ENCODE data around the gene APOD. TPM values are rescaled to one million over a fixed set of nuclear protein-coding genes. Genes with fewer than 3 reads are reported as not detected.

The APOD gene
- total RNA-seq, 1 experiment from 2014 or later = not detected

DNA sequence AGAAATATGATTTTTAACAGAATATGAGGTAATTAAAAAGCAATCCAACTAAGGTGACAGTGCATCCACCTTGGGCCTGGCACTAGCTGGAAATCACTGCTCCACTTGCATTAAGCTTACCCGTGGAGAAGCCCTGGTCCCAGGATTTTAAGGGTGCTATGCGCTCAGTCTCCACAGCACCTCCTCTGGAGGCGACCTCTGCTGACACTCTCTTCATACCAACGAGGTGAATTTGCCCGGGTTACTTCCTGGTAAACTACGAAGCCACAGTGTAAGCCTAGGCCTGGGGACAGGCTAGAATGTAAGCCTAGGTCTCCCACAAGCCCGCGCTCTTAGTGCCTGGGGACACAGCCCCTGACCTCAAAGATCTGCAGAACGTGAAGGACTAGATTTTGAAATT, 793 bp downstream of the APOD start:
- H3K4me1 ChIP-seq (ENCODE audit: insufficient read depth, low read length, poor library complexity, severe bottlenecking) = peaks cover 7% of the 10 kb centered on the region
- no TSS peak for BruUV-seq (replicated peaks)
- H3K36me3 ChIP-seq (ENCODE audit: insufficient read depth, low read length, poor library complexity, severe bottlenecking) = no peaks in the 10 kb centered on the region
- no peak overlapping the region for H3K4me3 ChIP-seq (ENCODE audit: low read depth, low read length, poor library complexity, severe bottlenecking)
- H3K9me3 ChIP-seq (ENCODE audit: low read depth, low read length, poor library complexity, severe bottlenecking) = no peaks in the 10 kb centered on the region
- intact Hi-C loops (cut with micrococcal nuclease; ENCODE audit: unreplicated experiment) = no loop called here
- ChIA-PET POLR2A (ENCODE audit: low non-redundant PET) (no interaction called here), CTCF (no interaction called here)
- H3K27me3 ChIP-seq (replicated peaks; ENCODE audit: insufficient read depth, low read depth, low read length, poor library complexity) = no peaks in the 10 kb centered on the region
- TF ChIP-seq CTCF (conservative IDR thresholded peaks at IDR 0.05; ENCODE audit: low read depth, low read length) (no peak), EZH2 (IDR thresholded peaks at IDR 0.05; ENCODE audit: borderline replicate concordance, low read depth, low read length, poor library complexity, severe bottlenecking) (no peak)
- DNase-seq (ENCODE audit: low spot score) = no peak
- no peak overlapping the region for H3K27ac ChIP-seq (ENCODE audit: low read depth, low read length, poor library complexity, severe bottlenecking)

DNA sequence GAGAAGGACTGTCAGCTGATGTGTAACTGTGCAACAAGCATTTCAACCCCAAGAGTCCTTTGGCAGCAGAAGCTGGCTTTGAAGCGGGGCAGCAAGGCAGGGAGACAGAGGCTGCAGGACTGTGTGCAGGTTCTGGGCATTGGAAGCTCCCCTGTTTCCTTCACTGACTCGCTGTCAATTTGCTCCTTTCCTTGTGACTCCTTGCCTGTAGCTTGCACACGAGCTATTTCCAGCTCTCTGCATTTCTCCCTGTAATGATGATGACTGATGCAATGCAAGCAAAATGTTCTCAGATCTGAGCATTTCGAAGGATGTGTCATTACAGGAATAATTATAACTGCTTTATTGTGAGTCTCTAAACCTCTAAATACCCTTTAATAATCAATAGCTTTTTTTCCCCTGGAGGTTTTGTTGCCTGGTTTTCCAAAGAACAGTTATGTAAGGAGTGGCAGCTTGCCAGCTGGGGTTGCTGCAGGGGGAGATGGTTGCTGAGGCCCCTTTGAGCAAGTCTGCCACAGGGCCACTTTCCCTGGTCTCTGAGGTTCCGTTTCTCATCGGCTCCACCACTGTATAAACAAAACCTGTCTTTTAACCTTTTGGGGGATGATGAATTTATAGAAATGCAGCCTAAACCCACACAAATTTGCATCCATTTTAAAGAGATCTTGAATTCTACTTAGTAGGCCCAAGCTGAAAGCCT, 2.8 kb downstream of the APOD start:
- no peak overlapping the region for H3K4me3 ChIP-seq (ENCODE audit: low read depth, low read length, poor library complexity, severe bottlenecking)
- TF ChIP-seq CTCF (conservative IDR thresholded peaks at IDR 0.05; ENCODE audit: low read depth, low read length) (no peak), EZH2 (IDR thresholded peaks at IDR 0.05; ENCODE audit: borderline replicate concordance, low read depth, low read length, poor library complexity, severe bottlenecking) (no peak)
- H3K4me1 ChIP-seq (ENCODE audit: insufficient read depth, low read length, poor library complexity, severe bottlenecking) = peaks cover 7% of the 10 kb centered on the region
- H3K9me3 ChIP-seq (ENCODE audit: low read depth, low read length, poor library complexity, severe bottlenecking) = no peaks in the 10 kb centered on the region
- BruUV-seq (replicated peaks) = no TSS peak
- intact Hi-C loops (cut with micrococcal nuclease; ENCODE audit: unreplicated experiment) = no loop called here
- H3K36me3 ChIP-seq (ENCODE audit: insufficient read depth, low read length, poor library complexity, severe bottlenecking) = no peaks in the 10 kb centered on the region
- CTCF ChIA-PET = no interaction called here
- POLR2A ChIA-PET (ENCODE audit: low non-redundant PET) = no interaction called here
- no peak overlapping the region for H3K27ac ChIP-seq (ENCODE audit: low read depth, low read length, poor library complexity, severe bottlenecking)
- H3K27me3 ChIP-seq (replicated peaks; ENCODE audit: insufficient read depth, low read depth, low read length, poor library complexity) = no peaks in the 10 kb centered on the region
- no peak for DNase-seq (ENCODE audit: low spot score)

DNA sequence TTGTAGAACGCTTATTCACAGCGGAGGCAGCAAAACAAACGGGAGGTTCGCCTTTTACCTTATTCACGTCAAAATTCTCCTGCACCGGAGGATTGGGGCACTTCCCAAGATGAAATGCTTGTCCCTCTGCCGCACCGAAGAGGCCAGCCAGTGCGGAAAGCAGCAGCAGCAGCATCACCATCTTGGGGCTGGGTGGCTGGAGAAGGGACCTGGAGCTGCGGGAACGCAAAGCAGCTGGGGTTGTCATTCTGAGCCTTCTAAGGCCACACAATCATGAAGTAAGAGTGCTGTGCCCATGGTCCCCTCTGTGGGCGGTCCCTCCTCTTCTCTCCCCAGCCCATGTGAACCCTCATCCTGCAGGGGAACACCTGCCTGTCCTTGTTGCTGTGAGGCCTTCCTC, 4.5 kb downstream of the APOD start:
- intact Hi-C loops (cut with micrococcal nuclease; ENCODE audit: unreplicated experiment) = no loop called here
- H3K9me3 ChIP-seq (ENCODE audit: low read depth, low read length, poor library complexity, severe bottlenecking) = no peaks in the 10 kb centered on the region
- TF ChIP-seq EZH2 (IDR thresholded peaks at IDR 0.05; ENCODE audit: borderline replicate concordance, low read depth, low read length, poor library complexity, severe bottlenecking) (no peak), CTCF (conservative IDR thresholded peaks at IDR 0.05; ENCODE audit: low read depth, low read length) (no peak)
- ChIA-PET POLR2A (ENCODE audit: low non-redundant PET) (no interaction called here), CTCF (no interaction called here)
- no peaks in the 10 kb centered on the region for H3K27me3 ChIP-seq (replicated peaks; ENCODE audit: insufficient read depth, low read depth, low read length, poor library complexity)
- H3K4me1 ChIP-seq (ENCODE audit: insufficient read depth, low read length, poor library complexity, severe bottlenecking) = peaks cover 7% of the 10 kb centered on the region
- no peaks in the 10 kb centered on the region for H3K36me3 ChIP-seq (ENCODE audit: insufficient read depth, low read length, poor library complexity, severe bottlenecking)
- no peak for DNase-seq (ENCODE audit: low spot score)
- no TSS peak for BruUV-seq (replicated peaks)
- no peak overlapping the region for H3K27ac ChIP-seq (ENCODE audit: low read depth, low read length, poor library complexity, severe bottlenecking)
- H3K4me3 ChIP-seq (ENCODE audit: low read depth, low read length, poor library complexity, severe bottlenecking) = no peak overlapping the region

Measured in A673 (cell line).